SK-N-MC (cell line): Measurements from ENCODE around the gene HOXD12.

Experiments used
- EZH2 ChIP-seq: fragments of 200-600 bp; sonication (generic); IDR thresholded peaks from one replicate; pipeline ENCODE4 v1.6.1; 2017; ENCODE audit warnings: antibody characterized with exemption
- FOXP2 ChIP-seq: optimal IDR thresholded peaks from 2 replicates; pipeline ENCODE3; 2011; ENCODE audit warnings: mild to moderate bottlenecking, moderate library complexity; ENCODE audit not compliant: insufficient read depth; ENCODE audit errors: extremely low read length, control extremely low read depth

- TF ChIP-seq EZH2 (no peak), FOXP2 (no peak)
These were observed 8.0 kb upstream of the HOXD12 start for GRCh38 chr2:176091329-176092258.
